Glomerular visceral epithelial cell (primary cell): ENCODE data around the gene HIGD2B.
"Not testable (repeated sequence)": the region's sequence is repeated elsewhere in the genome, so short reads cannot be mapped to it uniquely, and the experiment has no call there.

Source experiments
- DNase-seq: peaks from one replicate; pipeline ENCODE4 v3.0.0-alpha.2; 2016; ENCODE audit errors: extremely low spot score

HIGD2B gene

DNA sequence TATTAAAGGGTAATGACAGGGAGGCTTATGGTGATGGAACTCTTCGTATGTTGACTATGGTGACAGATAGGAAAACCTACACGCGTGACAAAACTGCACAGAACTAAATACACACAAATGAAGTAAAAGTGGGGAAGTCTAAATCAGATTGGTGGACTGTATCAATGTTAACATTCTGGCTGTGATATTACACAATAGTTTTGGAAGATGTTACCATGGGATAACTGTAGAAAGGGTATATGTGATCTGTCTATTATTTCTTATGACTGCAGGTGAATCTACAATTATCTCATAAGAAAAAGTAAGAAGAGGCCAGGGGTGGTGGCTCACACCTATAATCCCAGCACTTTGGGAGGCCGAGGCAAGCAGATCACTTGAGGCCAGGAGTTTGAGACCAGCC lies 9.1 kb downstream of the HIGD2B start:
- DNase-seq, result no peak

GRCh38 chr15:72671525-72671924 lies 14.5 kb downstream of the HIGD2B start:
- DNase-seq, result no peak

- DNase-seq, result peak; percentile 81
Observed at GRCh38 chr15:72670656-72671352, 15.2 kb downstream of the HIGD2B start.

GRCh38 chr15:72669803-72670202 lies 16.2 kb downstream of the HIGD2B start:
- DNase-seq, result not testable (repeated sequence)

GRCh38 chr15:72665706-72666105 lies 20.3 kb downstream of the HIGD2B start:
- not testable (repeated sequence) for DNase-seq

GRCh38 chr15:72663931-72664330 lies 22.1 kb downstream of the HIGD2B start:
- DNase-seq, result not testable (repeated sequence)

- DNase-seq, result not testable (repeated sequence)
Observed at GRCh38 chr15:72661081-72661480, 24.9 kb downstream of the HIGD2B start.

DNA sequence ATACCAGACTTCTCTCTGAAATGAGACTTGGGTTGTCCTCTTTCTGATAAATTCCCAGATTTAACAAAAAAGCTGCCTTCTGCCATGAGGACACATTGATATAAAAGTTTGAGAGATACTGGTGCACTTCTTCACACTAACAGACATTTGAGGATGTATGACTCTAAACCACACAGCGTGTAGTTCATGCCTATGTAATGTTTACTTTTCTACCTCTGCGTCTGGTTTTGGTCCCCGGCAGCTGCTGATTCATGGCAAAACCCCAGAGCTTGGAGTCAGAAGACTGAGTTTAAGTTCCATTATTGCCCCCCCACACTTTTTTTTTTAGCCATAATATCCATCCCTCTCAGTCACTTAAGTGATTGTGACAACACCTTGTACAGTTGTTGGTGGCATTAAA lies 30.0 kb downstream of the HIGD2B start:
- DNase-seq, result not testable (repeated sequence)

GRCh38 chr15:72654397-72654796 lies 31.6 kb downstream of the HIGD2B start, which contains the start of gene GOLGA6B:
GOLGA6B (plus strand) TSS chr15:72654697; CDS start chr15:72654738, 41 bp downstream.
- not testable (repeated sequence) for DNase-seq

DNA sequence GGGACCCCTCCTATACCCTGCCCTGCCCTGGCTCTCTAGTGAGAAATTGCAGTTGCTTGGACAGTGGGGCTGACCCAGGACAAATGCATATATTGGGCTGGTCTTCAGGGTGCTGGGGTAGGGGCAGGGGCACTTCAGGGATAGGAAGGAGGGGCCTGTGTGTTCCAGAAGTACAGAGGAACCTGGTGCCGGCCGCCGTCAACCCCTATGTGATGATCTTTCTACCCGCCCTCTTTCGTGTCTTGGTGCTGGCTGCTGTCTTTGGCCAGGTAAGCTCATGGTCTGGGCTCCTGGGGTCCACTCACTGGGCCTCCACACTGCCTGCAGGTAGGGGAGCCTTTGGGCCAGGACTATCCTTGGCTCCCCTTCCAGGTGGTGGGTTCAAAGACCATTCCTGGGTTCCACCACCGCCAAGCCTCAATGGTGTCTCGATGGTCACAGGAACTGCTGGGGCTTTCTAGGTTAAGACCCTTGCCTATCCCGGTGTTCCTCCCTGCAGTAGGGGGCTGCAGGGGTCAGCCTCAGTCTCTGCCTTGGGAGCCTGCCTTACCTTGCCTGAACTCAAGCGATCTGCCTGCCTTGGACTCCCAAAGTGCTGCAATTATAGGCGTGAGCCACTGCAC lies 37.2 kb downstream of the HIGD2B start:
- not testable (repeated sequence) for DNase-seq

DNA sequence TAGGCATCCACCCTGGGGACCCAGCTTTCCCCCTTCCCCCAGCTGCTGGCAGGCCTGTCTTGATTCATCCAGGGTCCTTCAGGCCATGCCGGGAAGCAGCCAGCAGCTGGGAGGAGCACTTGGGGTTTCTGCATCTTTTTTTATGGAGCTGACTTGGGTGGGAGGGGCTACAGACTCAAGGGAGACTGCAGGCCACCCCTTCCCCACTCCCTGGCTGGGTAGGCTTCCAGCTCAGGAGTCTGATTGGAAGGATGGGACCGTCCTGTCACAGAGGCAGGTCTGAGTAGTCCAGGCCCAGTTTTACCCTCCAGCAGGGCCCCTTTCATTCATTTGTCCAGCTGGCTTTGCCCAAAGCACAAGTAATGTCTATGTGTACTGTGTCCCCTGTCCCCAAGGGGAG lies 43.7 kb downstream of the HIGD2B start:
- DNase-seq, result not testable (repeated sequence)

DNA sequence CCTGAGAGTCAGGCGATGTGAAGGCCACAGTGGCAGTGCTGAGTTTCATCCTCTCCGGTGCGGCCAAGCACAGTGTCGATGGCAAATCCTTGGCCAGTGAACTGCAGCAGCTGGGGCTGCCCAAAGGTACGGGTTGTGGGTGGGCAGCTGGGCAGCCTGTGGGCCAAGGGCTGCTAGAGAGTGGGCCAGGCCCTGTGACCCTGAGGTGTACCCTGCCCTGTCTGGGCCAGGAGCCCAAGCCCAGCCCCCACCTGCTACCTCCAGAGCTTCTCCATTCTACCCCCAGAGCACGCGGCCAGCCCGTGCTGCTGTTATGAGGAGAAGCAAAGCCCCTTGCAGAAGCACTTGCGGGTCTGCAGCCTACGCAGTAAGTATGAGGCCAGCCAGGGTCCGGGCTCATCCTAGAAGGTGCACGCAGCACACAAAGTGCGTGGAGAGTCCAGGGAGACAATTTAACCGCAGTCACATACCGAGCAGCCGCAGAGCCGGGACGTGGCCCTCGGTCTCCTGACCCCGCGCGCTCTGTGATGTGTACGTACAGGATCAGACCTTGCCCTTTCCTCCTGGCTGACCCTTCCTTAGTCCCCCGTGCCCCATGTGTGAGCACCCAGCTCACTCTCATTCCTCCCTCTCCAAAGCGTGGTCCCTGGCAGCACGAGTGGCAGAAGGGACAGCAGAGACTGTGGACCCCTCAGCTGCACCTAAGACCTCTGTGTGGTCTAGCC lies 46.1 kb downstream of the HIGD2B start:
- DNase-seq, result not testable (repeated sequence)

- DNase-seq, result peak; percentile 77
Observed at GRCh38 chr15:72636519-72637282, 49.3 kb downstream of the HIGD2B start.

DNA sequence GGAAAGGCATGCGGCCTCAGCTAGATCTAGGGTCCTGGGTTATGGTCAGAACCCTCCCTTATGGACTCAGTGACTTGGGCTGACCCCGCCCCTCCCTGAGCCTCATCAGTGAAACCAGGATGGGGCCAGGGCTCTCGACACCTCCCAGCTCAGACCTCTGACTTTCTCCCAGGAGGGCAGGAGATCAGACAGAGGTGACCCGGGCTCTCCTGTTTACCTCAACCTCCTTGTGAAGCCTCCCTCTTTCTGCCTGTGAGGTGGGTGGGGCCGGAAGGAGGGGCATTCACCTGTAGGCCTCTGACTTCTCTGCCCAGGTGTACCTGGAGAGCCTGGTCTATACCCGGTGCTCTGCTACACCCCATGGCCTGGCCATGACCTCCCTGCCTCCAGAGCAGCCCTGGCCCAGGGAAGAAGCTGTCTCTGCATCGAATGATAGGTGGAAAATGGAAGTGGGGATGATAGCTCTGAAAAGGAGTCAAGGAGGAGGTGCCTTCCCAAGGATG lies 56.9 kb downstream of the HIGD2B start:
- DNase-seq, result not testable (repeated sequence)

DNA sequence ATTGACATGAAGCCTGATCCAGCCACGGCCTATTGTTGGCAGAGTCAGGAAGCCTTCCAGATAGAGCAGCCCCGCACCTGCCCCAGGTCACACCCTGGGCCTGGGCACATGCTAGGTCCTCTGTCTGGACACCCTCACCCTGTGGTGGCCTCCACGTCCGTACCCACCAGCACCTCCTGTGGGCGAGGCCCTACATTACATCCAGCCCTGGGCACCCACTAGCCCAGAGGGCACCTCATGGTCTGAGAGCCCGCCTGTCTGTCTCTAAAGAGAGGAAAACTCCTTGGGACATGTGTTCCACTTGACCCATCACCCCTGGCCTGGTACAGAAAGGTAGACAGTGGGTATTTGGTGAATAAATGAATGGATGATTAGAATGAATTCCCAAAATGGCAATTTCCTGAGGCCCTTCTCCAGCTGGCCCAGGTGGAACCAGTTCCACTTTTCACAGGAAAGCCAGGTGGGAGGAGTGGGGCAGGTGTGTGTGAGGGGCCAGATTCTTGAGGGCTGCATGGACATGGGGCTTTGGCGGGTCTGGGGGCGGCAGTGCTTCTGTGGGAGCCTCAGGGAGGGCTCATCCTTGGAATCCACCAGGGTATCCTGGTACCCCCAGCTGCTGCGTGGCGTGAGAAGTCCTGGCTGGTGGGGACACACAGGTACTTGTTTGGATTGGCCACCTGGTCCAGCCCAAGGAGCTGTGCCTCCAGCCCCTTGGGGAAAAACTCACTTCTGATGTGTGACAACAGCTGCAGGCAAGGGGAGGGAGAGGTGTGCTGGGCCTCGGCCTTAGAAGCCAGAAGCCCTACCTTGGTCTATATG lies 57.5 kb downstream of the HIGD2B start:
- not testable (repeated sequence) for DNase-seq

- DNase-seq, result not testable (repeated sequence)
Observed at GRCh38 chr15:72626153-72626552, 59.8 kb downstream of the HIGD2B start.
